GM19043 (cell line): Measurements from ENCODE around the gene LMBR1.
"Not testable (repeated sequence)": the region's sequence is repeated elsewhere in the genome, so short reads cannot be mapped to it uniquely, and the experiment has no call there.

Source experiments
- ATAC-seq: cut with Tn5 transposase; IDR thresholded peaks from one replicate; pipeline ENCODE4 v1.9.1; 2021; ENCODE audit warnings: low read depth; ENCODE audit not compliant: unreplicated experiment

LMBR1 gene

DNA sequence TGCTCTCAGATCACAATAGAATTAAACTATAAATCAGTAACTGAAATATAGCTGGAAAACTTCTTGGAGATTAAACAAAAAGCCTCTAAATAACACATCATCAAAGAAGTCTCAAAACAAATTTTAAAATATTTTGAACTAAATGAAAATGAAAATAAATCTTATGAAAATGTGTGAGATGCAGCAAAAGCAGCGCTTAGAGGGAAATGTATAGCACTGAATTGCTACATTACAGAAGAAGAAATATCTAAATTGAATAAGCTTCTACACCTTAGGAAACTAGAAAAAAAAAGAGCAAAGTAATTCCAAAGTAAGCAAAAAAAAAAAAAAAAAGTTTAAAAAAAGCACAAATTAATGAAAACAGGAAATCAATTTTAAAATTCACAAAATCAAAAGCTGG lies 35.2 kb downstream of the LMBR1 start:
- no peak for ATAC-seq

DNA sequence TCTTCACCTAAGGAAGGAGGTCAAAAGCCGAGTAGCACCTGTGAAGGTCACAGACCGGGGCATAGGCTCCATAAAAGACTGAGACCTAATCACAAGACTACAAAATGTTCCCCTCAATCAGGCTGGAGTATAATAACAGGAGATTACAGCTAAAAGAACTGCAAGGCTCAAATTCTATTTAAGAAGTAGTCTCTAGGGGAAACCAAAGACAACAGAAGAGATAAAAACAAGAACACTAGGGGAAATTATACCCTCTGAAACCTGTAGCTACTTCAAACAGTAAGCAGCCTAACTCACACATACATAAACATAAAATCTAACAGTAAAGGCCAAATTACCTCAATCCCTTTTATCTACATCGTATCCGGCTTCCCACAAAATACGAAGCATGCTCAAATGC lies 38.3 kb downstream of the LMBR1 start:
- ATAC-seq: no peak

DNA sequence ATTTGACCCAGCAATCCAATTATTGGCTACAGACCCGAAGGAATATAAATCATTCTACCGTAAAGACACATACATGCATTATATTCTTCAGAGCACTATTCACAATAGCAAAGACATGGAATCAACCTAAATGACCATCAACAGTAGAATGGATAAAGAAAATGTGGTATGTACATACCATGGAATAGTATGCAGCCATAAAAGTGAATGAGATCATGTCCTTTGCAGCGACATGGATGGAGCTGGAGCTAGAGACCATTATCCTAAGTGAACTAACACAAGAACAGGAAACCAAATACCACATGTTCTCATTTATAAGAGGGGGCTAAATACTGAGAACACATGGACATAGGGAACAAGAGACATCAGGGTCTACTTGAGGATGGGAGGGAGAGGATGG lies 44.0 kb downstream of the LMBR1 start:
- no peak for ATAC-seq

DNA sequence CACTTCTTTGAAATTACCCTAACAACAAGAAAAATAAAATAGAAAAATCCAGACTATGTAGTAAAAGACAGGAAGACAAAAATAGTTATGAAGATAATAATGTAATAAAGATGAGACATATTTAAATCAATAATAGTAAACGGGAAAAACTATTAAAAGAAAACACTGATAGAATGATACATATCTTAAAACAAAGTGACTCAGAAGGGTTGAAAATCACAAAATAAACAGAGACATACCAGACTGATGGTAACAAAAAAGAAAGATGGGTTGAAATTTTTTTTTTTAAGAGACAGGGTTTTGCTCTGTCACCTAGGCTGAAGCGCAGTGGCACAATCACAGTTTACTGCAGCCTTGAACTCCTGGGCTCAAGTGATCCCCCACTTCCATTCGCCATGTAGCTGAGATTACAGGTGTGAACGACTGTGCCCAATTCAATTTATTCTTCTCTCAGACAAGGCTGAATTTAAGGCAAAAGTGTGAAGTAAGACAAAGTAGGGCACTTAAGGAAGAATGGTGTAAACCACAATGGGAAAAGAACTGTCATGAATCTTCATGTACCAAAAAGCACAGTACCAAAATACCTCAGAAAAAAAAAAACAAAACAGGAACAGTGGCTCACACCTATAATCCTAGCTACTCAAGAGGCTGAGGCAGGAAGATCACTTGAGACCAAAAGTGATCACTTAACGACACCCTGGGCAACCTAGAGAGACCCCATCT lies 47.4 kb downstream of the LMBR1 start:
- no peak for ATAC-seq

DNA sequence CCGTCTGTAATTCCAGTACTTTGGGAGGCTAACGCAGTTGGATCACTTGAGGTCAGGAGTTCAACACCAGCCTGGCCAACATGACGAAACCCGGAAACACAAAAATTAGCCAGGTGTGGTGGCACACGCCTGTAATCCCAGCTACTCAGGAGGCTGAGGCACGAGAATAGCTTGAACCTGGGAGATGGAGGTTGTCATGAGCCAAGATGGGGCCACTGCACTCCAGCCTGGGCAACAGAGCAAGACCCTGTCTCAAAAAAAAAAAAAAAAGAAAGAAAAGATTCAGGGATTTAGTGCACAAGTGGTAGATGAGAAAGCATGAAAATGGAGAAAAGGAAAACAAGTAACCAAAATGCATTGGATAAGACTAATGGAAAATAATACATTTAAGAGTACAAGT lies 49.4 kb downstream of the LMBR1 start:
- not testable (repeated sequence) for ATAC-seq

DNA sequence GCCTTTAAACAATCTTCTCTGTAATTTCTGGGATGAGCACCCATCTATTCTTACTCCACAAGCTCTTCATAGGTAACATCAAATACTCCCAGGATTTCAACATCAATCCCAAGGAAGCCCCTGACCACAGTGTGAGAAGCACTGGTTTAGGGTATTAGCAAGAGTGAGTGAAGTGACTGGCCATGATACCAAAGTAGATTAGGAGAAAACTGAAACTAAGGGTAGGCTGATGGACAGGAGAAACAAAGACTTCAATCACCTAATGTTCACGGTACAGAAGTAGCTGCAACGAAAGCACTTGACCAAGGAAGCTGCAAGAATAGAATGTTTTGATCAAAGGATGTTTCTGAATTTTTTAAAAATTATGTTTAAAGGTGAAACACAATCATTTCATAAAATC lies 49.8 kb downstream of the LMBR1 start:
- ATAC-seq: no peak

DNA sequence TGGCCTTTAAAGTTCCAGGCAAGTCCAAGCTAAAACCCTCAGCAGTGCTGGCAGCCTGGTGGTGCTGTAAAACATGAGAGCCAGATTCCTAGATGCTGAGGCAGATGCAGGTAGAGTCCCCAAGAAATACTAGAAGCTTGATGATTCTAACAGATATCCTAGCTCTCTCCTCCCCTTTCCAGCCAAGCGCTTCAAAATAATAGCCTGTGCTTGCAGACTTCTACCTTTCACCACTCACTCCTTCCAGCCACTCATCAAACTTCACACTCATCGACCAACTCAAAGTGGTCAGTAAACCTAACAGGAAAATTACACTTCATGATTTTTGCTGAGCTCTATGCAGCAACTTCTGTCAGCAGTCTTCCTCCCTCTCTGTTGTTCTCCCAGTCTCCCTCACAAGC lies 50.2 kb downstream of the LMBR1 start:
- no peak for ATAC-seq

DNA sequence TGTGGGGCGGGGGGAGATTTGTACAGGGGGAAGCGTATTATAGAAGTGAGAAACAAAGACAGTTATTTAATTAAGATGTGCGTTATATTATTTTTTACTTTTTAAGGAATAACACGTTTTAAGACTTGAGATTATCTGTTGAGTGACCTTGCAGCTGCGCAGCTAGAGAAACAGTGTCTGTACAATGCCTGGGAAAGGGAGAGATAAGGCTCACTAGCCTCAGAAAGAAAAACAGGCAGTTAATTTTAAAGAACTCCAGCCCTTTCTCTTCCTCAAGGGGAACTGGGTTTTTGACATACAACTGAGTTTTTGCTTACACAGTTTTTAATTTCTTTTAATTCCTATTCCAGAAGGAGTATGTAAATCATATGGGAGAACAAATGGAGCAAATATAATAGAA lies 50.7 kb downstream of the LMBR1 start:
- ATAC-seq: no peak

DNA sequence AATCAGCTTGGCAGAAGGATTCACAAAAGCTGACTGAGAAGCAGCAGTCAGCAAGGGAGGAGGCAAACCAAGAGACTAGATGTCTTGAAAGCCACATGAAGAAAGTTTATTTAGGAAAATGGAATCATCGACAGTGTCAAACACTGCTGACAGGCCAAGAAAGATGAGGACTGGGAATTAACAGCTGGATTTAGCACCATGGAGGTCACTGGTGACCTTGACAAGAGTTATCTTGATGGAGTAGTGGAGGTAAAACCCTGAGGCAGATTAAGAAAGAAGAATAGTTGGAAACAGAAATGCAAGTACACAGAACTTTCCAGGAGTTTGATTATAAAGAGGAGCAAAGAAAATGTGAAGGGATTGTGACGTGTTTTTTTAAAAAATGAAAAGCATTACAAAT lies 51.5 kb downstream of the LMBR1 start:
- ATAC-seq: no peak

DNA sequence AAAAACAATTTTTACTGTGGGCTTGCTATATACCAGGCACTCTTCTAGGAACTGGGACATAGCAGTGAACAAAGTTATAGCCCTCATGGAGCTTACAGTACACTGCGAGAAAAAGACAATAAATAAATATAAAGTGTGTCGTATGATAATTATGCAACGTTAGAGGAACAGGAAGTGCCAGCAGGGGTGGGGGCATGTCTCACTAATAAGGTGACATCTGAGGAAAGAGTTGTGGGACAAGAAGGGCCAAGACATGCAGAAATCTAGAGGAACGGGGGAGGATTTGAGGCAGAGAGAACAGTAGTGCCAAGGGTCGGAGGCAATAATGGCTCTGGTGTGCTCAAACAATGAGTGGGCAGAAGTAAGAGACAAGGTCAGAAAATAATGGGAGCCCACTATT lies 52.8 kb downstream of the LMBR1 start:
- no peak for ATAC-seq

DNA sequence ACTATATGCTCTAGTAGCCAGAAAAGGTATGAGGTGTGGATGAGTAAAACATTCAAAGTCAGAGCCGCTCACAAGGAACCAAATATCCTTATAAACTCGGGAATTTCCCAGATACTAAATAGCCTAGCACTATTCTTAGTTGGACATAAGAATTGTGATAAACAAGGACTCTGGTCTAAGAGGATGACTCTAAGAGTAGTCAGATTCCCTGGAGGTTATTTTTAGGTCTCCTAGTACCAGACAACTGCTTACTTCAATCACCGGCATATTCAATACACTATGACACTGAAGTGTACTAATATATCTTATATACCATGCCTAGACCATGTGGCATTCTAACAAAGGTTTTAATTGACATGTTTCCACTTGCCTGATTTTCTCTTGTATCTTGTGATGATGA lies 56.5 kb downstream of the LMBR1 start:
- no peak for ATAC-seq

DNA sequence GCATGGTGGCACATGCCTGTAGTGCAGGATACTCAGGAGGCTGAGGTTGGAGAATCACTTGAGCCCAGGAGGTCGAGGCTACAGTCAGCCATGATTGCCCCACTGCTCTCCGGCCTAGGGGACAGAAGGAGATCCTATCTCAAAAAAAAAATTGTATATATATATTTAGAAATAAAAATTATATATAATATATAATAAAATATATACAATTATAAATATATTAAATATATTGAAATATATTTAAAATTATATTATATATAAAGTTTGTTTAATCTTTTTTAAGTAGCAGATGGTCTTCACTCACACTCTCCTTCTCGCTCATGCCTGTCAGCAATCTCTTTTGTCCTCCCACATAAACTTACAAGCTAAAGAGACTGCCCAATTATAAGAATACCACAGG lies 58.5 kb downstream of the LMBR1 start:
- ATAC-seq: no peak

DNA sequence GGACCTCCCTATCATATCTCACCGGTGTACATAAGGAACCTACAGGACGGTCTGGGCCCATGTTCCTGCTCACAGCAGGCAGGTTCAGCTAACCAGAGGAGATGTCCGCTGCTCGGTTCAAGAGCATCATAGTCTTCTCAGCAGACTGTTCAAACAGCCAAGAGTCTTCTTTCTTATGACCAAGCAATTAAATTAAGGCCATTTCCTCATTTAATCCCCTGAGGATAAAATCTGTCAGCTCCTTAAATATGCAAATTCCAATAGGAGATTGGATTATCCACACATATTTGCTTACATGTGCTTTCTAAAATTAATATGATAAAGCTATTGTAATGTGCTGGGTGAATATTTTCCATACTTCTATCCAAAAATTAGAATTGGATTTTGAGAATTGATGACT lies 59.7 kb downstream of the LMBR1 start:
- ATAC-seq: no peak

DNA sequence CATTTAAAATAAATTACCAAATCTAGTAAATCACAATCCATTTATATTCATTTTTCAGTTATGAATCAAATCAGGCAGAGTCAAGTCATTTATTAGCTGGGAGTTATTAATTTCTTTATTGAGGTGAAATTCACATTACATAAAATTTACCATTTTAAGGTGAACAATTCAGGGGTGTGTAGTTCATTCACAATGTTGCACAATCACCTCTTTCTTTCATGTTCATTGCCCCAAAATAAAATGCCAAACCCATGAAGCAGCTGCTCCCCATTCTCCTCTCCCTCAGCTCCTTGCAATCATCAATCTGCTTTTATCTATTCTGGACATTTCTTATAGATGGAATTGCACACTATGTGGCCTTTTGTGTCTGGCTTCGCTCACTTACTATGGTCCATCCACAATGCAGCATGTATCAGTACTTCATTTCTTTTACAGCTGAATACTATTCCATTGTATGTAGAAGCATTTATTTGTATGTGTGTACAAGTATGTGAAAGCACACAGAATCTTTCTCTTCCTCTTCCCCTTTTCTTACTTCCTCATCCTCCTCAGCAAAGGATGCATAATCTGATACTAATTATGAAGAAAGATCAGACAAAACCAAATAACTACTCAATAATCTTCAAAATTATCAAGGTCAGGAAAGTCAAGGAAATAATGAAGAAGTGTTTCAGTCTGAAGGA lies 60.6 kb downstream of the LMBR1 start:
- ATAC-seq: no peak

DNA sequence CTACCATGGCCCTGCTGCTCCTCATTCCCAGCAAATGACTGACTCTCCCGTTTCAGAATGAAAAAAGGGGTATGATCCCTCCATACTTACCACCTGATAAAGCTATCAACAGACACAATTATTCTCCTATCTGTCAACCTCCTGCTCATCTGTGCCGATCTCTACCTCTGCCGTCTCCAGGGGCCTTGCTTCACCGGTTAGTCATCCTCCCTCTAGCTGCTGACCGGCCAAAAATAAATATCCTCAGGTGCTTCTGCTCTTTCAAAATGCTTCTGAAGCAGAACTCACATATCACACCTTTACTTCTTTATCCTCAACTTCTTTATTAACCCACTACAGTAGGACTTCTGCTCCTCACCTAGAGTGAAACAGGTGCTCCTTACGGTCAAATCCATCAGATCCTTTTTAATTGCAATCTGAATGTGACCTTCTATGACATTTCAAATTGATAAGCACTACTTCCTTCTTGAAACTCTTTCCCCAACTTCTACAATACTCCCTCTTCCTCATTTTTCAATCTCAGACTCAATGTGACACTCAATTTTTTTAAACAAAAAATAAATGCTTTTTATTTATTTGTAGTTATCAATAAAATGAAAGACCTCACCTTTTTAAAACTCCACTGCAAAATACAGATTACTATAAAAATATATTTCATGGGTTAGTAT lies 63.2 kb downstream of the LMBR1 start:
- no peak for ATAC-seq

DNA sequence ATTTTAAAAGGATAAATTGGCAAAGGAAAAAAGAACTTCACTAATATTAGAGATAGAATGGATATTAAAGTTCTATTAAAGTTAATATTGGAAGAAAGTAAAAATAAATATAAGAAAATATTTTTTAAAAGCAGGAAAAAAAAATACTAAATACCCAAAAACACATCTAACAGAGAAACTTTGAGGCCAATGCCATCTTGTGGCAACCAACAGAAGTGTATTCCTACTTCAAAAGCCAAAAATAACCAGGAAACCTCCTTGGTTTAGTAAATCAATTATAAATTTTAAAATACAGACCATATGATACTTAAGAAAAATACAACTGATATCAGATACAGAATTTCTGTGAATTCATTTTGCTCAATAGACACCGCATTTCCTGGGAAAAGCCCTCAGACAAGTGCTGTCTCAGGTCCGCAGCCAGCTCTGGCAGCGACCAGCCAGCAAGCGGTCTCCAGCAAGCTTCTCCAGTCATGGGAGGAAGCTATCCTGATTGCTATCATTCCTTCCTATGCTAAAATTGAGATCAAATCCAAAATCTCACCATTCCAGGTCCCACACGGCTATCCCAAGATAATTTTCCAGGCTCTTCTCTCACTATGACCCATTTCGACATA lies 65.3 kb downstream of the LMBR1 start:
- ATAC-seq: no peak

DNA sequence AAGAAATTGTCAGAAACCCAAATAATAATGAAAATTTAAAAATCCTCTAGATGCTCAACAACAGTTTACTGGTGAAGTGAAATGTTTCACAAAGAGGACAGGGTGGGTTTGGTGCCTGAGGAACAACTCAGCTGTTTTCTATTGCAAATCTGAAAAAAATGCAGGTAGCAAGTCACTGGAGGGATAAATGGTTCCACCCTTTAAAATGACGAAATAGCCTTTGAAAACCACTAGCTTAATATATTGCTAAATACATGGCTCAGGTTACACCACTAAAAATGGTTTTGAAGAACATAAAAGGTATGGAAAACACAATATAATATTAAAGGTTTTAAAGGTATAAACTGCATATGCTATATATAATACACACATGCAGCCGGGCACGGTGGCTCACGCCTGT lies 69.5 kb downstream of the LMBR1 start:
- no peak for ATAC-seq

DNA sequence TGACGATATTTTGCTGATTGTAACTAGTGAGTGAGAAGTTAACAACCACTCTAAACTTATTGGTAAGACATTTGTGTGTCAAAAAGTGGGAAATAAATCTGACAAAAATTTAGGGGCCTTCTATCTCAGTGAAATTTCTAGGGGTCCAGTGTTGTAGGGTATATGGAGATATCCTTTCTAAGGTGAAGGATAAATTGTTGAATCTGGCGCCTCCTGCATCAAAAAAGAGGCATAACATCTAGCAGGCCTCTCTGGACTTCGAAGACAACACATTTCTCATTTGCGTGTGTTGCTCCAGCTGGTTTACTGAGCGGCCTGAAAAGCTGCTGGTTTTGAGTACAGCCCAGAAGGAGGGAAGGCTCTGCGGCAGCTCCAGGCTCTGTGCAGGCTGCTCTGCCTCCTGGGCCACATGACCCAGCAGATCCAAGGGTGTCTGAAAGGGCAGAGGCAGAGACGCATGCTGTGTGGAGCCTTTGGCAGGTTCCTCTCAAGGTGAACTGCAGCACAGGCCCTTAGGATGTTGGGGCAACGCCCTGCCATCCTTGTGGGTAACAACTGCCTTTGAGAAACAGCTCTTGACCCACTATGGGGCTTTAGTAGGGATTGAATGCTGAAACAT lies 72.4 kb downstream of the LMBR1 start:
- no peak for ATAC-seq

DNA sequence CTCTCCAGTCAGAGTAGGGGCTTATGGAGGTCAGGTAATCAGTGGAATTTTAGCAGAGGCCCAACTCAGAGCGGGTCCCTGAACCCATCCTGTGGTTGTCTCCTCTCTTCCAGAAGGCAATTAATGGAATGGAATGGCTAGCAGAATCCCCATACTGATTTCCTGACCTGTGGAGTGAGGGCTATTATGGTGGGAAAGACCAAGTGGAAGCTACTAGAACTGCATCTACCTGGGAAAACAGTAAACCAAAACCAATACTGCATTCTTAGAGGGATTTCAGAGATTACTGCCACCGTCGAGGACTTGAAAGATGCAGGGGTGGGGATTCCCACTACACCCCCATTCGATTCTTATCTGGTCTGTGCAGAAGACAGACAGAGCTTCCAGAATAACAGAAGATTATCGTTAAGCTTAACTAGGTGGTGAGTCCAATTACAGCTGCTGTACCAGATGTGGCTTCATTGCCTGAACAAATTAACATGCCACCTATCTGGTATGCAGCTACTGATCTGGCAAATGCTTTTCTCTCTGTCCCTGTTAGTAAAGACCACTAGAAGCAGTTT lies 73.2 kb downstream of the LMBR1 start:
- no peak for ATAC-seq

DNA sequence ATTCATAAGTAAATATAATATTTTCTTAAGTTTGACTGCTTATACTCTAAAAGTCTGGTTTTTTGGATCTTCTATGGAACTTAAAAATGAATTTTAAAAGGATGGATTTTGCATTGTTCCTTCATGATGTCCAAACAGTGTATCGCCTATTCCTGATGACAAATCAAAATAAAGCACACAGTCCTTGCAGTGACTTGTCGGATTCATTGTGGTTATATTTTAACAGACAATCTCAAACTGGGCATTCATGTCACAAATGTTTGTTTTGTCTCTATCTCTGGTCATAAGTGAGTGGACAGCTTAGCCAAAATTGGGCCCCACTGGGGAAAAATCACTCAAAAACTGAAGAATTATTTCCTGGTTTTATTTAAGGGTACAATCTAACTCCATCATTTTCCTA lies 74.8 kb downstream of the LMBR1 start:
- ATAC-seq: no peak
